IPS-18a (cell line): ENCODE data around the gene SLC6A4.
"Not testable (repeated sequence)": the region's sequence is repeated elsewhere in the genome, so short reads cannot be mapped to it uniquely, and the experiment has no call there.

Experiments used
- H3K27ac ChIP-seq: one replicate; pipeline ENCODE4 v1.5.1; 2013; ENCODE audit warnings: low read length
- H3K27me3 ChIP-seq: one replicate; pipeline ENCODE4 v1.6.1; 2013; ENCODE audit warnings: mild to moderate bottlenecking, low read length; ENCODE audit not compliant: control insufficient read depth, insufficient read depth
- H3K36me3 ChIP-seq: one replicate; pipeline ENCODE4 v1.6.1; 2013; ENCODE audit warnings: low read depth, low read length; ENCODE audit not compliant: control insufficient read depth
- H3K4me1 ChIP-seq: one replicate; pipeline ENCODE4 v1.6.1; 2013; ENCODE audit warnings: low read depth, low read length; ENCODE audit not compliant: control insufficient read depth
- H3K4me3 ChIP-seq: one replicate; pipeline ENCODE4 v1.5.1; 2013; ENCODE audit warnings: low read length
- H3K9ac ChIP-seq: one replicate; pipeline ENCODE4 v1.6.1; 2013; ENCODE audit warnings: mild to moderate bottlenecking, low read length, moderate library complexity
- H3K9me3 ChIP-seq: one replicate; pipeline ENCODE4 v1.6.1; 2013; ENCODE audit warnings: low read depth, low read length; ENCODE audit not compliant: control insufficient read depth

SLC6A4 gene

GRCh38 chr17:30238003-30238344 is 2.5 kb upstream of the SLC6A4 start:
- H3K9ac ChIP-seq = no peak overlapping the region
- H3K4me1 ChIP-seq = peaks cover 17% of the 10 kb centered on the region
- H3K27ac ChIP-seq = no peak overlapping the region
- H3K4me3 ChIP-seq = peak overlapping the region; percentile 51
- H3K9me3 ChIP-seq = no peaks in the 10 kb centered on the region
- no peaks in the 10 kb centered on the region for H3K36me3 ChIP-seq
- peaks cover 68% of the 10 kb centered on the region for H3K27me3 ChIP-seq

GRCh38 chr17:30237296-30238002 is 2.0 kb upstream of the SLC6A4 start:
- no peaks in the 10 kb centered on the region for H3K36me3 ChIP-seq
- H3K27me3 ChIP-seq = peaks cover 73% of the 10 kb centered on the region
- H3K4me3 ChIP-seq = peak overlapping the region; percentile 51
- H3K27ac ChIP-seq = no peak overlapping the region
- H3K9me3 ChIP-seq = no peaks in the 10 kb centered on the region
- H3K4me1 ChIP-seq = peaks cover 17% of the 10 kb centered on the region
- H3K9ac ChIP-seq = no peak overlapping the region

GRCh38 chr17:30236766-30237165 is 1.3 kb upstream of the SLC6A4 start:
- H3K9ac ChIP-seq = no peak overlapping the region
- no peak overlapping the region for H3K4me3 ChIP-seq
- no peaks in the 10 kb centered on the region for H3K36me3 ChIP-seq
- peaks cover 17% of the 10 kb centered on the region for H3K4me1 ChIP-seq
- no peaks in the 10 kb centered on the region for H3K9me3 ChIP-seq
- peaks cover 80% of the 10 kb centered on the region for H3K27me3 ChIP-seq
- H3K27ac ChIP-seq = no peak overlapping the region

- H3K4me1 ChIP-seq = peaks cover 17% of the 10 kb centered on the region
- no peak overlapping the region for H3K9ac ChIP-seq
- H3K36me3 ChIP-seq = no peaks in the 10 kb centered on the region
- H3K27me3 ChIP-seq = peaks cover 83% of the 10 kb centered on the region
- no peak overlapping the region for H3K27ac ChIP-seq
- no peaks in the 10 kb centered on the region for H3K9me3 ChIP-seq
- H3K4me3 ChIP-seq = peak overlapping the region; percentile 54
These were observed 764 bp upstream of the SLC6A4 start for GRCh38 chr17:30236297-30236624.

GRCh38 chr17:30234964-30235363 is 533 bp downstream of the SLC6A4 start:
- H3K4me3 ChIP-seq = peak overlapping the region; percentile 54
- peaks cover 17% of the 10 kb centered on the region for H3K4me1 ChIP-seq
- peaks cover 83% of the 10 kb centered on the region for H3K27me3 ChIP-seq
- no peaks in the 10 kb centered on the region for H3K9me3 ChIP-seq
- H3K9ac ChIP-seq = no peak overlapping the region
- no peak overlapping the region for H3K27ac ChIP-seq
- no peaks in the 10 kb centered on the region for H3K36me3 ChIP-seq

- H3K9me3 ChIP-seq = no peaks in the 10 kb centered on the region
- no peak overlapping the region for H3K4me3 ChIP-seq
- H3K4me1 ChIP-seq = peaks cover 17% of the 10 kb centered on the region
- H3K36me3 ChIP-seq = no peaks in the 10 kb centered on the region
- H3K27ac ChIP-seq = no peak overlapping the region
- peaks cover 76% of the 10 kb centered on the region for H3K27me3 ChIP-seq
- H3K9ac ChIP-seq = no peak overlapping the region
These were observed 1.2 kb downstream of the SLC6A4 start for GRCh38 chr17:30234296-30234695.

GRCh38 chr17:30232824-30233427 is 2.6 kb downstream of the SLC6A4 start:
- Histone ChIP-seq H3K9ac (no peak overlapping the region), H3K27me3 (peaks cover 62% of the 10 kb centered on the region), H3K4me1 (peaks cover 5% of the 10 kb centered on the region), H3K9me3 (no peaks in the 10 kb centered on the region), H3K4me3 (no peak overlapping the region), H3K36me3 (no peaks in the 10 kb centered on the region), H3K27ac (no peak overlapping the region)

- Histone ChIP-seq H3K4me1 (no peaks in the 10 kb centered on the region), H3K27me3 (peaks cover 55% of the 10 kb centered on the region), H3K36me3 (no peaks in the 10 kb centered on the region), H3K9me3 (no peaks in the 10 kb centered on the region), H3K9ac (no peak overlapping the region), H3K27ac (no peak overlapping the region), H3K4me3 (no peak overlapping the region)
These were observed 3.3 kb downstream of the SLC6A4 start for GRCh38 chr17:30232015-30232823.

- no peaks in the 10 kb centered on the region for H3K36me3 ChIP-seq
- H3K27me3 ChIP-seq = peaks cover 42% of the 10 kb centered on the region
- H3K4me3 ChIP-seq = no peak overlapping the region
- no peak overlapping the region for H3K27ac ChIP-seq
- no peak overlapping the region for H3K9ac ChIP-seq
- H3K4me1 ChIP-seq = no peaks in the 10 kb centered on the region
- H3K9me3 ChIP-seq = no peaks in the 10 kb centered on the region
These were observed 4.8 kb downstream of the SLC6A4 start for GRCh38 chr17:30230596-30231125.

- not testable (repeated sequence) for H3K9me3 ChIP-seq, H3K4me1 ChIP-seq, H3K27ac ChIP-seq, H3K9ac ChIP-seq, H3K4me3 ChIP-seq, H3K36me3 ChIP-seq
- peaks cover 35% of the 10 kb centered on the region for H3K27me3 ChIP-seq
These were observed 5.5 kb downstream of the SLC6A4 start for GRCh38 chr17:30230009-30230408.

- H3K9ac ChIP-seq = no peak overlapping the region
- peaks cover 25% of the 10 kb centered on the region for H3K27me3 ChIP-seq
- H3K4me1 ChIP-seq = no peaks in the 10 kb centered on the region
- no peaks in the 10 kb centered on the region for H3K36me3 ChIP-seq
- no peak overlapping the region for H3K4me3 ChIP-seq
- H3K27ac ChIP-seq = no peak overlapping the region
- H3K9me3 ChIP-seq = no peaks in the 10 kb centered on the region
These were observed 6.5 kb downstream of the SLC6A4 start for GRCh38 chr17:30229012-30229411.
